GM19455 (cell line): Measurements from ENCODE around the gene FASTK.
A peak's percentile ranks its signal among the peaks of the same experiment; 100 is the strongest.

ENCODE experiments used
- ATAC-seq: cut with Tn5 transposase; IDR thresholded peaks from one replicate; pipeline ENCODE4 v1.9.1; 2021; ENCODE audit not compliant: unreplicated experiment

Gene FASTK

GRCh38 chr7:151080522-151081169 lies at the start of gene FASTK:
Gene FASTK (minus strand): TSS chr7:151080809. CDS start chr7:151080766, 43 bp downstream.
- ATAC-seq, result peak; percentile 77

- no peak for ATAC-seq
Observed at GRCh38 chr7:151129960-151130591, 49.5 kb upstream of the FASTK start.

- no peak for ATAC-seq
Observed at GRCh38 chr7:151129117-151129959, 48.7 kb upstream of the FASTK start.

GRCh38 chr7:151128716-151129115 lies 48.1 kb upstream of the FASTK start:
- no peak for ATAC-seq

GRCh38 chr7:151128144-151128543 lies 47.5 kb upstream of the FASTK start:
- no peak for ATAC-seq

GRCh38 chr7:151126491-151127137 lies 46.0 kb upstream of the FASTK start:
- no peak for ATAC-seq

- ATAC-seq, result no peak
Observed at GRCh38 chr7:151125846-151126481, 45.4 kb upstream of the FASTK start.

- ATAC-seq, result no peak
Observed at GRCh38 chr7:151125470-151125845, 44.8 kb upstream of the FASTK start.

GRCh38 chr7:151124899-151125399 lies 44.3 kb upstream of the FASTK start:
- no peak for ATAC-seq

GRCh38 chr7:151124481-151124880 lies 43.9 kb upstream of the FASTK start:
- ATAC-seq, result no peak

- ATAC-seq, result peak; percentile 82
Observed at GRCh38 chr7:151123822-151124464, 43.3 kb upstream of the FASTK start.

- no peak for ATAC-seq
Observed at GRCh38 chr7:151123158-151123821, 42.7 kb upstream of the FASTK start.

- ATAC-seq, result no peak
Observed at GRCh38 chr7:151122796-151123157, 42.2 kb upstream of the FASTK start.

GRCh38 chr7:151122276-151122675 lies 41.7 kb upstream of the FASTK start:
- no peak for ATAC-seq

GRCh38 chr7:151121380-151122170 lies 41.0 kb upstream of the FASTK start:
- no peak for ATAC-seq

- no peak for ATAC-seq
Observed at GRCh38 chr7:151120896-151121295, 40.3 kb upstream of the FASTK start.

GRCh38 chr7:151119902-151120301 lies 39.3 kb upstream of the FASTK start:
- ATAC-seq, result no peak

- ATAC-seq, result no peak
Observed at GRCh38 chr7:151119055-151119415, 38.4 kb upstream of the FASTK start.
